ENCODE data around the gene CCDC15. TPM values are rescaled to one million over a fixed set of nuclear protein-coding genes. Genes with fewer than 3 reads are reported as not detected.

The CCDC15 gene
- total RNA-seq, 1 experiment from 2014 or later: 2.8 TPM

- Histone ChIP-seq H2AFZ (ENCODE audit: low read length) (no peak overlapping the region), H2BK20ac (ENCODE audit: low read depth, low read length, poor library complexity, severe bottlenecking) (no peak overlapping the region), H3K14ac (ENCODE audit: insufficient read depth, low read length) (no peak overlapping the region), H2BK12ac (ENCODE audit: insufficient read length, low read depth, low read length) (no peak overlapping the region), H3K9ac (ENCODE audit: extremely low read depth, insufficient read length, low read length) (no peak overlapping the region), H3K4ac (ENCODE audit: low read depth, low read length) (no peak overlapping the region), H3K18ac (ENCODE audit: insufficient read length, low read depth, low read length) (no peak overlapping the region), H2BK120ac (ENCODE audit: low read depth, low read length, poor library complexity, severe bottlenecking) (no peak overlapping the region), H3K9me3 (ENCODE audit: control insufficient read depth, low read depth, low read length) (no peaks in the 10 kb centered on the region), H2AK5ac (ENCODE audit: insufficient read length, low read length) (no peak overlapping the region), H2BK15ac (ENCODE audit: low read depth, low read length) (no peak overlapping the region), H3K4me1 (ENCODE audit: insufficient read depth, low read length) (no peaks in the 10 kb centered on the region), H3T11ph (ENCODE audit: low read length) (no peak overlapping the region), H3K23me2 (ENCODE audit: insufficient read length, low read depth, low read length, poor library complexity, severe bottlenecking) (no peaks in the 10 kb centered on the region), H4K5ac (ENCODE audit: insufficient read length, low read depth, low read length) (no peak overlapping the region), H3K56ac (ENCODE audit: insufficient read length, low read depth, low read length) (no peak overlapping the region), H4K91ac (ENCODE audit: insufficient read length, low read depth, low read length) (no peak overlapping the region), H3K79me2 (ENCODE audit: insufficient read depth, low read length) (no peaks in the 10 kb centered on the region), H4K8ac (replicated peaks; ENCODE audit: insufficient read length, low read depth, low read length) (no peak overlapping the region), H3K79me1 (ENCODE audit: insufficient read depth, low read depth, low read length, poor library complexity, severe bottlenecking) (no peaks in the 10 kb centered on the region), H4K20me1 (ENCODE audit: control insufficient read depth, insufficient read depth, insufficient read length) (no peaks in the 10 kb centered on the region), H3K4me2 (ENCODE audit: insufficient read depth, insufficient read length, low read length) (no peak overlapping the region), H3K23ac (ENCODE audit: insufficient read length, low read depth, low read length) (no peak overlapping the region), H3K27ac (ENCODE audit: insufficient read length, low read depth, low read length) (no peak overlapping the region), H2BK5ac (ENCODE audit: insufficient read length, low read length) (no peak overlapping the region), H3K27me3 (ENCODE audit: insufficient read depth, low read length) (no peaks in the 10 kb centered on the region)
- H3K27ac Mint-ChIP-seq: no peak overlapping the region
- no CpG with 5 or more reads among the region's 2 CpGs for WGBS (ENCODE audit: extremely low coverage, insufficient read length, low lambda C conversion rate)
- H3K9me3 Mint-ChIP-seq: no peaks in the 10 kb centered on the region
- no peaks in the 10 kb centered on the region for H3K36me3 Mint-ChIP-seq (ENCODE audit: insufficient read depth in 1 of 3, low read depth in 3 of 3)
- DNase-seq: no peak
- H3K4me3 Mint-ChIP-seq: no peak overlapping the region
- no peaks in the 10 kb centered on the region for H3K4me1 Mint-ChIP-seq
- no peak for TF ChIP-seq CTCF (conservative IDR thresholded peaks at IDR 0.05)
- no peaks in the 10 kb centered on the region for H3K27me3 Mint-ChIP-seq (ENCODE audit: low read depth)
Observed at GRCh38 chr11:125020342-125020741, 66.3 kb downstream of the CCDC15 start.
